GM18511 (cell line): Measurements from ENCODE around the gene CLASP1.
A peak's percentile ranks its signal among the peaks of the same experiment; 100 is the strongest.

Experiments used
- ATAC-seq: cut with Tn5 transposase; IDR thresholded peaks from one replicate; pipeline ENCODE4 v1.9.1; 2021; ENCODE audit warnings: mild to moderate bottlenecking, moderate library complexity; ENCODE audit not compliant: unreplicated experiment

CLASP1 gene

GRCh38 chr2:121513597-121514333 is 135.5 kb downstream of the CLASP1 start:
- no peak for ATAC-seq

- no peak for ATAC-seq
Observed at GRCh38 chr2:121510857-121511256, 138.4 kb downstream of the CLASP1 start.

GRCh38 chr2:121506621-121507020 is 142.6 kb downstream of the CLASP1 start:
- ATAC-seq = no peak

GRCh38 chr2:121505986-121506586 is 143.2 kb downstream of the CLASP1 start:
- no peak for ATAC-seq

GRCh38 chr2:121505005-121505404 is 144.3 kb downstream of the CLASP1 start:
- no peak for ATAC-seq

GRCh38 chr2:121504316-121504715 is 144.9 kb downstream of the CLASP1 start:
- ATAC-seq = no peak

GRCh38 chr2:121502781-121503180 is 146.5 kb downstream of the CLASP1 start:
- ATAC-seq = no peak

- no peak for ATAC-seq
Observed at GRCh38 chr2:121502246-121502645, 147.0 kb downstream of the CLASP1 start.

- no peak for ATAC-seq
Observed at GRCh38 chr2:121501554-121501953, 147.7 kb downstream of the CLASP1 start.

- no peak for ATAC-seq
Observed at GRCh38 chr2:121501031-121501430, 148.2 kb downstream of the CLASP1 start.

GRCh38 chr2:121498731-121499130 is 150.5 kb downstream of the CLASP1 start:
- ATAC-seq = no peak

GRCh38 chr2:121492409-121492808 is 156.9 kb downstream of the CLASP1 start:
- ATAC-seq = no peak

GRCh38 chr2:121491518-121491917 is 157.7 kb downstream of the CLASP1 start:
- ATAC-seq = no peak

GRCh38 chr2:121490584-121491133 is 158.6 kb downstream of the CLASP1 start:
- ATAC-seq = no peak

GRCh38 chr2:121489911-121490583 is 159.2 kb downstream of the CLASP1 start:
- no peak for ATAC-seq

GRCh38 chr2:121489284-121489683 is 160.0 kb downstream of the CLASP1 start:
- peak; percentile 65 for ATAC-seq

GRCh38 chr2:121486191-121486790 is 163.0 kb downstream of the CLASP1 start:
- no peak for ATAC-seq

GRCh38 chr2:121485039-121485438 is 164.2 kb downstream of the CLASP1 start:
- no peak for ATAC-seq

- ATAC-seq = no peak
Observed at GRCh38 chr2:121483846-121484245, 165.4 kb downstream of the CLASP1 start.

- ATAC-seq = no peak
Observed at GRCh38 chr2:121483021-121483420, 166.2 kb downstream of the CLASP1 start.

GRCh38 chr2:121480826-121481225 is 168.4 kb downstream of the CLASP1 start:
- ATAC-seq = no peak
